Measurements from ENCODE around the gene TOB2. TPM values are rescaled to one million over a fixed set of nuclear protein-coding genes. Genes with fewer than 3 reads are reported as not detected.
"Not testable (repeated sequence)": the region's sequence is repeated elsewhere in the genome, so short reads cannot be mapped to it uniquely, and the experiment has no call there.

The TOB2 gene
- total RNA-seq, 1 donor from 2014 or later, result 26.9 TPM

GRCh38 chr22:41434361-41435003, 12.1 kb downstream of the TOB2 start:
- intact Hi-C loops (cut with DNase I); DNase-seq (ENCODE audit: low spot score): not testable (repeated sequence)

- DNase-seq (ENCODE audit: low spot score); intact Hi-C loops (cut with DNase I): not testable (repeated sequence)
Observed at GRCh38 chr22:41433480-41433879, 13.1 kb downstream of the TOB2 start.

GRCh38 chr22:41431656-41432055, 14.9 kb downstream of the TOB2 start:
- intact Hi-C loops (cut with DNase I), result no loop called here
- DNase-seq (ENCODE audit: low spot score), result no peak

- intact Hi-C loops (cut with DNase I), result no loop called here
- DNase-seq (ENCODE audit: low spot score), result no peak
Observed at GRCh38 chr22:41429951-41430332, 16.7 kb downstream of the TOB2 start.

GRCh38 chr22:41429232-41429950, 17.2 kb downstream of the TOB2 start:
- intact Hi-C loops (cut with DNase I), result no loop called here
- DNase-seq (ENCODE audit: low spot score), result no peak

- intact Hi-C loops (cut with DNase I), result no loop called here
- no peak for DNase-seq (ENCODE audit: low spot score)
Observed at GRCh38 chr22:41425660-41426365, 20.8 kb downstream of the TOB2 start.

- DNase-seq (ENCODE audit: low spot score), result no peak
- intact Hi-C loops (cut with DNase I), result loop anchor here (2.0 kb wide), 1 partner anchor 26 kb away; no protein-coding TSS in a partner anchor
Observed at GRCh38 chr22:41418717-41419116, 27.9 kb downstream of the TOB2 start.

GRCh38 chr22:41417622-41418390, 28.8 kb downstream of the TOB2 start:
- intact Hi-C loops (cut with DNase I), result loop anchor here (2.0 kb wide), 1 partner anchor 27 kb away; no protein-coding TSS in a partner anchor
- DNase-seq (ENCODE audit: low spot score), result peak; percentile 94

GRCh38 chr22:41415554-41415953, 31.0 kb downstream of the TOB2 start:
- no peak for DNase-seq (ENCODE audit: low spot score)
- intact Hi-C loops (cut with DNase I), result no loop called here

- DNase-seq (ENCODE audit: low spot score), result no peak
- intact Hi-C loops (cut with DNase I), result no loop called here
Observed at GRCh38 chr22:41411021-41411851, 35.4 kb downstream of the TOB2 start.

- no peak for DNase-seq (ENCODE audit: low spot score)
- intact Hi-C loops (cut with DNase I), result no loop called here
Observed at GRCh38 chr22:41410311-41410751, 36.3 kb downstream of the TOB2 start.

- intact Hi-C loops (cut with DNase I), result no loop called here
- DNase-seq (ENCODE audit: low spot score), result no peak
Observed at GRCh38 chr22:41408665-41409064, 37.9 kb downstream of the TOB2 start.

- no peak for DNase-seq (ENCODE audit: low spot score)
Observed at GRCh38 chr22:41407433-41407832, 39.2 kb downstream of the TOB2 start.

GRCh38 chr22:41406410-41406809, 40.2 kb downstream of the TOB2 start:
- DNase-seq (ENCODE audit: low spot score), result no peak
- intact Hi-C loops (cut with DNase I), result no loop called here

More at GRCh38 chr22:41407433-41407832, 39.2 kb downstream of the TOB2 start:
- intact Hi-C loops (cut with DNase I), result no loop called here

- DNase-seq (ENCODE audit: low spot score), result no peak
- intact Hi-C loops (cut with DNase I), result no loop called here
Observed at GRCh38 chr22:41405588-41405987, 41.0 kb downstream of the TOB2 start.

- peak; percentile 95 for DNase-seq (ENCODE audit: low spot score)
- intact Hi-C loops (cut with DNase I), result loop anchor here (2.0 to 5.0 kb wide), 2 partner anchors 113 to 194 kb away; no protein-coding TSS in a partner anchor
Observed at GRCh38 chr22:41403532-41404318, 42.9 kb downstream of the TOB2 start.

- intact Hi-C loops (cut with DNase I), result loop anchor here (2.0 to 5.0 kb wide), 2 partner anchors 114 to 194 kb away; no protein-coding TSS in a partner anchor
- not testable (repeated sequence) for DNase-seq (ENCODE audit: low spot score)
Observed at GRCh38 chr22:41402851-41403250, 43.8 kb downstream of the TOB2 start.
